Superior temporal gyrus (tissue), 1 donor: ENCODE data around the gene ARFRP1.
"Not testable (repeated sequence)": the region's sequence is repeated elsewhere in the genome, so short reads cannot be mapped to it uniquely, and the experiment has no call there.

Source experiments
- DNase-seq: peaks from one replicate; pipeline ENCODE4 v3.0.0-alpha.2; 2016; ENCODE audit errors: extremely low spot score

Gene ARFRP1

GRCh38 chr20:63732118-63733095 is 24.6 kb upstream of the ARFRP1 start:
- DNase-seq: no peak

- no peak for DNase-seq
Observed at GRCh38 chr20:63731410-63731809, 23.6 kb upstream of the ARFRP1 start.

- not testable (repeated sequence) for DNase-seq
Observed at GRCh38 chr20:63730189-63730733, 22.5 kb upstream of the ARFRP1 start.

- DNase-seq: not testable (repeated sequence)
Observed at GRCh38 chr20:63722967-63723622, 15.3 kb upstream of the ARFRP1 start.

- DNase-seq: no peak
Observed at GRCh38 chr20:63718996-63719395, 11.2 kb upstream of the ARFRP1 start.

GRCh38 chr20:63714858-63715257 is 7.1 kb upstream of the ARFRP1 start:
- DNase-seq: no peak

GRCh38 chr20:63712191-63712590 is 4.4 kb upstream of the ARFRP1 start:
- no peak for DNase-seq

GRCh38 chr20:63711085-63711645 is 3.4 kb upstream of the ARFRP1 start:
- DNase-seq: no peak

GRCh38 chr20:63709149-63709527 is 1.4 kb upstream of the ARFRP1 start:
- no peak for DNase-seq

- no peak for DNase-seq
Observed at GRCh38 chr20:63708301-63709148, 749 bp upstream of the ARFRP1 start.

- DNase-seq: no peak
Observed at GRCh38 chr20:63706852-63707557, 771 bp downstream of the ARFRP1 start.

GRCh38 chr20:63706027-63706695 is 1.6 kb downstream of the ARFRP1 start:
- DNase-seq: no peak

GRCh38 chr20:63705232-63706026 is 2.3 kb downstream of the ARFRP1 start:
- no peak for DNase-seq

GRCh38 chr20:63704749-63705117 is 3.0 kb downstream of the ARFRP1 start:
- DNase-seq: no peak

- no peak for DNase-seq
Observed at GRCh38 chr20:63703976-63704748, 3.6 kb downstream of the ARFRP1 start.

- DNase-seq: no peak
Observed at GRCh38 chr20:63703471-63703975, 4.3 kb downstream of the ARFRP1 start.

- DNase-seq: no peak
Observed at GRCh38 chr20:63702751-63703470, 4.9 kb downstream of the ARFRP1 start.
